Measurements from ENCODE around the gene ZNF438.
"Not testable (repeated sequence)": the region's sequence is repeated elsewhere in the genome, so short reads cannot be mapped to it uniquely, and the experiment has no call there.

The ZNF438 gene

DNA sequence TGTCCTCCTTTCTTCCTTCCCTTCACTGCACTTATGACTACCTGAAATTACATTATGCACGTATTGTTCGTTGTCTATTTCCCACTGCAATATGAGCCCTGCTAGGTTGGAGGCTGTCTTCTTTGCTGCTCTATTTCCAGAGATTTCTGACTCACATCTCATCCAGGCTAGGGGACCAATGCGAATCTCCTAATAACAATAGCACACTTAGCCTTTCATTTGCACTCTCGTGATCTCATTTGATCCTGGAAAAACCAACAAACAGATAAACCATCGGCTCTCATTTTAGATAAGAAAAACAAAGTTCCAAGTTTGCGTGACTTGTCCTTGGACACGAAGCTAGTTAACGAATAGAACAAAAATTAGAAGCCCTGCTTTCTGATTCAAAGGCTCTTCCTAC, 1.4 kb downstream of the ZNF438 start:
- no peak overlapping the region for H3K4me2 ChIP-seq (ENCODE audit: low read length)
- H3K79me2 ChIP-seq (ENCODE audit: control insufficient read depth, low read length), result no peaks in the 10 kb centered on the region
- H3K4me1 ChIP-seq (ENCODE audit: control insufficient read depth, low read length), result peaks cover 18% of the 10 kb centered on the region
- no peaks in the 10 kb centered on the region for H3K9me3 ChIP-seq (ENCODE audit: control insufficient read depth, insufficient read depth, low read length)
- no peaks in the 10 kb centered on the region for H3K36me3 ChIP-seq (ENCODE audit: control insufficient read depth, low read length)
- H3K9me2 ChIP-seq (replicated peaks; ENCODE audit: control insufficient read depth, low read length), result no peaks in the 10 kb centered on the region
- H3K27me3 ChIP-seq (ENCODE audit: control insufficient read depth, low read length), result no peaks in the 10 kb centered on the region
- peaks cover 3% of the 10 kb centered on the region; the same call in 1 of the 2 replicates for H3F3A ChIP-seq (ENCODE audit: control insufficient read depth, insufficient read depth)
- no peak overlapping the region for H3K4me3 ChIP-seq (ENCODE audit: low read length)
- H3K27ac ChIP-seq (ENCODE audit: low read depth, low read length), result no peak overlapping the region
- no peaks in the 10 kb centered on the region for H4K20me1 ChIP-seq (ENCODE audit: control insufficient read depth, insufficient read depth, low read depth, low read length)
- no peak for TF ChIP-seq EZH2phosphoT487 (IDR thresholded peaks at IDR 0.05; ENCODE audit: borderline replicate concordance, low read length)
- TF ChIP-seq, protein P1, sequence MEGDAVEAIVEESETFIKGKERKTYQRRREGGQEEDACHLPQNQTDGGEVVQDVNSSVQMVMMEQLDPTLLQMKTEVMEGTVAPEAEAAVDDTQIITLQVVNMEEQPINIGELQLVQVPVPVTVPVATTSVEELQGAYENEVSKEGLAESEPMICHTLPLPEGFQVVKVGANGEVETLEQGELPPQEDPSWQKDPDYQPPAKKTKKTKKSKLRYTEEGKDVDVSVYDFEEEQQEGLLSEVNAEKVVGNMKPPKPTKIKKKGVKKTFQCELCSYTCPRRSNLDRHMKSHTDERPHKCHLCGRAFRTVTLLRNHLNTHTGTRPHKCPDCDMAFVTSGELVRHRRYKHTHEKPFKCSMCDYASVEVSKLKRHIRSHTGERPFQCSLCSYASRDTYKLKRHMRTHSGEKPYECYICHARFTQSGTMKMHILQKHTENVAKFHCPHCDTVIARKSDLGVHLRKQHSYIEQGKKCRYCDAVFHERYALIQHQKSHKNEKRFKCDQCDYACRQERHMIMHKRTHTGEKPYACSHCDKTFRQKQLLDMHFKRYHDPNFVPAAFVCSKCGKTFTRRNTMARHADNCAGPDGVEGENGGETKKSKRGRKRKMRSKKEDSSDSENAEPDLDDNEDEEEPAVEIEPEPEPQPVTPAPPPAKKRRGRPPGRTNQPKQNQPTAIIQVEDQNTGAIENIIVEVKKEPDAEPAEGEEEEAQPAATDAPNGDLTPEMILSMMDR (IDR thresholded peaks at IDR 0.05; ENCODE audit: low read depth, low read length, poor library complexity, severe bottlenecking), result no peak

DNA sequence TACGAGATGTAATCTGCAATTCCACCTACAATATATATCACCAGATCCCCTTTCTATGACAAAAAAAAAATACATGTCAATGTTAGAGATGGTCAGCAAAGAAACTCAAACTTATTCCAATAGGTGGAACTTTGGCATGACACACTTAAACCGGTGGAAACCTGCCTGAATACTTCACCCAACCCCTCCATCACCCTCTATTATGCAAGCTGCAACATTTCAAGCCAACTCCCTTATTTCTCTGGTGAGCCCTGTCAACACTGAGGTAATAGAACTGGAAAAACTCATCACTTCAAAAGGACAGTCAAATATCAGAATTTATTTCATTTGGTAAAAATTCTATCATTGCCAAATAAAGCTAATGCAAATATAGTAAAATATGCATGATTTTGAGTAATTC, 3.6 kb downstream of the ZNF438 start:
- H4K20me1 ChIP-seq (ENCODE audit: control insufficient read depth, insufficient read depth, low read depth, low read length), result no peaks in the 10 kb centered on the region
- no peaks in the 10 kb centered on the region for H3K9me3 ChIP-seq (ENCODE audit: control insufficient read depth, insufficient read depth, low read length)
- H3K27me3 ChIP-seq (ENCODE audit: control insufficient read depth, low read length), result no peaks in the 10 kb centered on the region
- no peak overlapping the region for H3K4me3 ChIP-seq (ENCODE audit: low read length)
- no peaks in the 10 kb centered on the region; the same call in 1 of the 2 replicates for H3F3A ChIP-seq (ENCODE audit: control insufficient read depth, insufficient read depth)
- no peak overlapping the region for H3K4me2 ChIP-seq (ENCODE audit: low read length)
- peaks cover 17% of the 10 kb centered on the region for H3K4me1 ChIP-seq (ENCODE audit: control insufficient read depth, low read length)
- no peaks in the 10 kb centered on the region for H3K79me2 ChIP-seq (ENCODE audit: control insufficient read depth, low read length)
- H3K36me3 ChIP-seq (ENCODE audit: control insufficient read depth, low read length), result no peaks in the 10 kb centered on the region
- H3K9me2 ChIP-seq (replicated peaks; ENCODE audit: control insufficient read depth, low read length), result no peaks in the 10 kb centered on the region
- H3K27ac ChIP-seq (ENCODE audit: low read depth, low read length), result no peak overlapping the region
- TF ChIP-seq EZH2phosphoT487 (IDR thresholded peaks at IDR 0.05; ENCODE audit: borderline replicate concordance, low read length), result no peak
- TF ChIP-seq, protein P1 (IDR thresholded peaks at IDR 0.05; ENCODE audit: low read depth, low read length, poor library complexity, severe bottlenecking), result no peak

- not testable (repeated sequence) for H3K27ac ChIP-seq (ENCODE audit: low read depth, low read length); H3K4me2 ChIP-seq (ENCODE audit: low read length); H3K4me3 ChIP-seq (ENCODE audit: low read length); H3K9me3 ChIP-seq (ENCODE audit: control insufficient read depth, insufficient read depth, low read length); H3K79me2 ChIP-seq (ENCODE audit: control insufficient read depth, low read length); H3K27me3 ChIP-seq (ENCODE audit: control insufficient read depth, low read length); H3K4me1 ChIP-seq (ENCODE audit: control insufficient read depth, low read length); H3K9me2 ChIP-seq (replicated peaks; ENCODE audit: control insufficient read depth, low read length); H3F3A ChIP-seq (ENCODE audit: control insufficient read depth, insufficient read depth); H3K36me3 ChIP-seq (ENCODE audit: control insufficient read depth, low read length); H4K20me1 ChIP-seq (ENCODE audit: control insufficient read depth, insufficient read depth, low read depth, low read length)
Measured at GRCh38 chr10:31026279-31026678, 5.4 kb downstream of the ZNF438 start.

DNA sequence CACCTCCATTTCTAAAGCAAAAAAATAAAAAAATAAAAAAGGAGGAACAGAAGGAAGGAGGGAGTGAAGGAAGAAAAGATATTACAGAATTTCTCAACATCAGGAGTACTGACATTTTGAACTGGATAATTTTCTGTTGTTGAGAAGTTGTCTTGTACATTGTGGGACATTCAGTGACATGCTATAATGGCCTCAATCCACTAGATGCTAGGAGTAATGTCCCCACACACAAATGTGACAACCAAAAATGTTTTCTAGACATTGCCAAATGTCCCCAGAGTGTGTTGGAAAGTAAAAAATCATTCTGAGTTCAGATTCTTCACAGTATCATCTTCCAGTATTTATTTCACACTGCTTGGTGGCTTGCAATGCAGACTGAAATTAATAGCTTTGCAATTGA, 6.5 kb downstream of the ZNF438 start:
- H4K20me1 ChIP-seq (ENCODE audit: control insufficient read depth, insufficient read depth, low read depth, low read length), result no peaks in the 10 kb centered on the region
- no peaks in the 10 kb centered on the region for H3K9me3 ChIP-seq (ENCODE audit: control insufficient read depth, insufficient read depth, low read length)
- no peaks in the 10 kb centered on the region for H3K4me1 ChIP-seq (ENCODE audit: control insufficient read depth, low read length)

More for the DNA sequence above, 6.5 kb downstream of the ZNF438 start:
- H3K36me3 ChIP-seq (ENCODE audit: control insufficient read depth, low read length), result no peaks in the 10 kb centered on the region
- H3K27me3 ChIP-seq (ENCODE audit: control insufficient read depth, low read length), result no peaks in the 10 kb centered on the region
- TF ChIP-seq, protein P1 (IDR thresholded peaks at IDR 0.05; ENCODE audit: low read depth, low read length, poor library complexity, severe bottlenecking), result no peak
- TF ChIP-seq EZH2phosphoT487 (IDR thresholded peaks at IDR 0.05; ENCODE audit: borderline replicate concordance, low read length), result no peak
- H3K9me2 ChIP-seq (replicated peaks; ENCODE audit: control insufficient read depth, low read length), result no peaks in the 10 kb centered on the region
- H3K27ac ChIP-seq (ENCODE audit: low read depth, low read length), result no peak overlapping the region
- no peak overlapping the region for H3K4me3 ChIP-seq (ENCODE audit: low read length)
- H3F3A ChIP-seq (ENCODE audit: control insufficient read depth, insufficient read depth), result no peaks in the 10 kb centered on the region
- H3K79me2 ChIP-seq (ENCODE audit: control insufficient read depth, low read length), result no peaks in the 10 kb centered on the region
- H3K4me2 ChIP-seq (ENCODE audit: low read length), result no peak overlapping the region

Measured in DOHH2 (cell line).